Loucy (cell line): Measurements from ENCODE around the gene MBP.
A peak's percentile ranks its signal among the peaks of the same experiment; 100 is the strongest.

ENCODE experiments used
- H2AFZ ChIP-seq: fragments of 200-600 bp; sonication (generic); 2 replicates; pipeline ENCODE4 v1.6.0; 2016; ENCODE audit warnings: antibody characterized with exemption, mild to moderate bottlenecking, low read length, moderate library complexity
- H3F3A ChIP-seq: fragments of 200-600 bp; 2 replicates; pipeline ENCODE4 v1.6.0; 2016; ENCODE audit warnings: antibody characterized with exemption, low read depth, mild to moderate bottlenecking
- H3K27me3 ChIP-seq: fragments of 200-600 bp; sonication (generic); 2 replicates; pipeline ENCODE4 v1.6.1; 2014; ENCODE audit warnings: low read length, mild to moderate bottlenecking; ENCODE audit not compliant: insufficient read depth, poor library complexity, severe bottlenecking
- H3K36me3 ChIP-seq: fragments of 200-600 bp; sonication (generic); 2 replicates; pipeline ENCODE4 v1.6.1; 2016; ENCODE audit warnings: low read length; ENCODE audit not compliant: insufficient read depth
- H3K4me1 ChIP-seq: fragments of 200-600 bp; sonication (generic); 2 replicates; pipeline ENCODE4 v1.5.1; 2014; ENCODE audit warnings: low read length, mild to moderate bottlenecking; ENCODE audit not compliant: insufficient read depth, poor library complexity, severe bottlenecking
- H3K4me2 ChIP-seq: fragments of 200-600 bp; sonication (generic); 2 replicates; pipeline ENCODE4 v1.6.0; 2014; ENCODE audit warnings: antibody characterized with exemption, low read length, low read depth, mild to moderate bottlenecking; ENCODE audit not compliant: poor library complexity, severe bottlenecking
- H3K4me3 ChIP-seq: fragments of 200-600 bp; sonication (generic); 2 replicates; pipeline ENCODE4 v1.5.1; 2014; ENCODE audit warnings: low read length, mild to moderate bottlenecking, mixed read lengths; ENCODE audit not compliant: poor library complexity, severe bottlenecking
- H3K79me2 ChIP-seq: fragments of 200-600 bp; sonication (generic); 2 replicates; pipeline ENCODE4 v1.6.1; 2014; ENCODE audit warnings: low read length; ENCODE audit not compliant: insufficient read depth
- H3K9ac ChIP-seq: fragments of 200-600 bp; sonication (generic); 2 replicates; pipeline ENCODE4 v1.6.0; 2014; ENCODE audit warnings: mild to moderate bottlenecking, low read depth, low read length, moderate library complexity; ENCODE audit not compliant: poor library complexity, severe bottlenecking
- H3K9me2 ChIP-seq: fragments of 200-600 bp; sonication (generic); replicated peaks from 2 replicates; pipeline ENCODE4 v1.6.1; 2016; ENCODE audit warnings: low read depth, low read length, mixed read lengths
- H3K9me3 ChIP-seq: fragments of 200-600 bp; sonication (generic); 2 replicates; pipeline ENCODE4 v1.6.1; 2014; ENCODE audit warnings: mild to moderate bottlenecking, antibody characterized with exemption, low read length, low read depth; ENCODE audit not compliant: insufficient read depth
- H4K20me1 ChIP-seq: fragments of 200-600 bp; sonication (generic); 2 replicates; pipeline ENCODE4 v1.6.0; 2014; ENCODE audit warnings: antibody characterized with exemption, low read length, mild to moderate bottlenecking; ENCODE audit not compliant: insufficient read depth, poor library complexity, severe bottlenecking
- CTCF ChIP-seq: fragments of 200-600 bp; sonication (generic); conservative IDR thresholded peaks from 2 replicates; pipeline ENCODE4 v1.5.1; 2014; ENCODE audit warnings: mild to moderate bottlenecking, antibody characterized with exemption, low read length
- EZH2phosphoT487 ChIP-seq: fragments of 200-600 bp; IDR thresholded peaks from 2 replicates; pipeline ENCODE4 v1.6.1; 2018; ENCODE audit warnings: antibody characterized with exemption, mild to moderate bottlenecking, moderate library complexity, borderline replicate concordance

The MBP gene

DNA sequence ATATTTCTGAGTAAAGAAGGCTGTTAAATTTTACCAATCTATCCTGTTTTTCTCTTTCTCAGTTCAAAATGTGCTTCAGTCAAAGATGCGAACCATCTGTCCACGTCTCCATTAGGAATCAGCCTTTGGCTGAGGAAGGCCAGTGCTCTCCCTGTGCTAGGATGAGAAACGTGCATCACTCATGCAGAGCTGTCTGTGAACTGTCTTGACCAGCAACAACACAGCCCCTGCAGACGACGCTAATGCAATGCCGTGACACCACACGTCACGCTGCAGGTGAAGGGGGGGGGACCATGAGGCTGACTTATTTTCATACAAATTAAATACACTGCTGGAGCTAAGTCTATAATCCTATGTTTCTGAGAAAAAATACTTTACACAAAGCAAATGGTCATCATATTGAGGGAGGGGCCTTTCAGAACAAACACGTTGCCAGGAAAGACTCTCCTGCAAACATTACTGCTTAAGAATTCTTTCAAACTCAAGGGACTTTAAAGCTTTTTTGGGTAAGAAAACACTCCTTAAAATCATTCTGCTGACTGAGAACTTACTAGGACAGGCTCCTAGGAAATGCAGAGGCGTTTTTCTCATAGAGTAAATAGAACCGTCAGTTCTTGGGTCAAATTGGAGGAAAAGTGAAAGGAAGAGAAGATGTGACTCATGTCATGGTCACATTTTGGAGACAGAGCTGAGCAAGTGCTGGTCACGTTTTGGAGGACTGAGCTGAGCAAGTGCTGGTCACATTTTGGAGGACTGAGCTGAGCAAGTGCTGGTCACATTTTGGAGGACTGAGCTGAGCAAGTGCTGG lies 97.0 kb downstream of the MBP start:
- H4K20me1 ChIP-seq, result no peaks in the 10 kb centered on the region
- no peaks in the 10 kb centered on the region for H3K79me2 ChIP-seq
- no peak overlapping the region for H3K9ac ChIP-seq
- no peak overlapping the region for H2AFZ ChIP-seq
- H3K9me2 ChIP-seq, result no peaks in the 10 kb centered on the region
- no peaks in the 10 kb centered on the region for H3K9me3 ChIP-seq
- peaks cover 24% of the 10 kb centered on the region for H3K4me1 ChIP-seq
- H3K36me3 ChIP-seq, result no peaks in the 10 kb centered on the region
- no peak for TF ChIP-seq EZH2phosphoT487
- no peak for TF ChIP-seq CTCF
- no peaks in the 10 kb centered on the region for H3K27me3 ChIP-seq
- H3K4me2 ChIP-seq, result no peak overlapping the region
- H3K4me3 ChIP-seq, result no peak overlapping the region
- no peaks in the 10 kb centered on the region for H3F3A ChIP-seq

GRCh38 chr18:77033575-77033974 lies 99.0 kb downstream of the MBP start:
- H3K9ac ChIP-seq, result no peak overlapping the region
- H3F3A ChIP-seq, result no peaks in the 10 kb centered on the region
- peaks cover 14% of the 10 kb centered on the region for H3K4me1 ChIP-seq
- no peaks in the 10 kb centered on the region for H3K27me3 ChIP-seq
- H3K4me2 ChIP-seq, result no peak overlapping the region
- no peak overlapping the region for H2AFZ ChIP-seq
- no peaks in the 10 kb centered on the region for H3K9me3 ChIP-seq
- H3K79me2 ChIP-seq, result no peaks in the 10 kb centered on the region
- no peak overlapping the region for H3K4me3 ChIP-seq
- no peaks in the 10 kb centered on the region for H3K9me2 ChIP-seq
- no peaks in the 10 kb centered on the region for H4K20me1 ChIP-seq
- no peaks in the 10 kb centered on the region for H3K36me3 ChIP-seq
- TF ChIP-seq CTCF, result no peak
- no peak for TF ChIP-seq EZH2phosphoT487

DNA sequence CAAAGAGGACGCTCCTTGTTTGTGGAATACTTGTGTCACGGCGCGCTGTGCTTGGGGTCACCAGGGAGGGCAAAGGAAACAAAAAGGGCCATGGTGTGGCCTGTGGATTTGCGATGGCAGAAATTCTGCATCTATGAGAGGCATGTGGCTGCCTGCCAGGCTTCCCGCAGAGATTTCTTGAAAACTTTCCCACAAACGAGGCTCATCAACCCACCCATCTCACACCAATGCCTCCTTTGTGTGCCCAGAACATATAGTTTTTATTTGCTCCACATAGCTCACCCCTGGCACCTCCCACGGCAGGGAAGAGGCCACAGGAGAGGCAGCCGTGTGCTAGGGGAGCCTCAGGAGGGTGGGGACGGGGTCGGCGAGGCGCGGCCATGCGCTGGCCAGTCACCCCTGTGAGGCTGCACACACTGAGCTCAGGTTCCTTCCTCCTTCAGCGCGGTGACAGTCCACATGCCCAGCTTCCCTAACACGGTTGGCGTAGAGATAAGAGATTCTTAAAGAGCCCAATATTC lies 100.3 kb downstream of the MBP start:
- H3K9me2 ChIP-seq, result no peaks in the 10 kb centered on the region
- H2AFZ ChIP-seq, result no peak overlapping the region
- no peaks in the 10 kb centered on the region for H4K20me1 ChIP-seq
- no peak overlapping the region for H3K4me3 ChIP-seq
- peak overlapping the region; percentile 16 for H3K4me2 ChIP-seq
- no peaks in the 10 kb centered on the region for H3F3A ChIP-seq
- H3K79me2 ChIP-seq, result no peaks in the 10 kb centered on the region
- H3K4me1 ChIP-seq, result peaks cover 14% of the 10 kb centered on the region
- no peaks in the 10 kb centered on the region for H3K36me3 ChIP-seq
- TF ChIP-seq CTCF (no peak), EZH2phosphoT487 (no peak)
- no peaks in the 10 kb centered on the region for H3K27me3 ChIP-seq
- no peaks in the 10 kb centered on the region for H3K9me3 ChIP-seq
- no peak overlapping the region for H3K9ac ChIP-seq
